ENCODE data around the gene SSC5D.
A peak's percentile ranks its signal among the peaks of the same experiment; 100 is the strongest.
"Not testable (repeated sequence)": the region's sequence is repeated elsewhere in the genome, so short reads cannot be mapped to it uniquely, and the experiment has no call there.

SSC5D gene

GRCh38 chr19:55447421-55448174 lies 40.6 kb upstream of the SSC5D start:
- H3K27me3 ChIP-seq (ENCODE audit: control insufficient read depth in 1 of 2, insufficient read depth in 2 of 2, low read length in 2 of 2): peaks cover 47 to 68% of the 10 kb centered on the region in 2 donors
- peaks cover 6% of the 10 kb centered on the region for H3K4me1 ChIP-seq (ENCODE audit: insufficient read depth, low read length)
- H3K9ac ChIP-seq (ENCODE audit: low read length): no peak overlapping the region
- H3K9me3 ChIP-seq (ENCODE audit: low read length): no peaks in the 10 kb centered on the region
- H3K4me3 ChIP-seq (ENCODE audit: low read depth in 1 of 2, low read length in 2 of 2): no peak overlapping the region
- no peak overlapping the region for H3K27ac ChIP-seq (ENCODE audit: low read depth, low read length)
- H3K36me3 ChIP-seq (ENCODE audit: insufficient read depth, low read length): no peaks in the 10 kb centered on the region

DNA sequence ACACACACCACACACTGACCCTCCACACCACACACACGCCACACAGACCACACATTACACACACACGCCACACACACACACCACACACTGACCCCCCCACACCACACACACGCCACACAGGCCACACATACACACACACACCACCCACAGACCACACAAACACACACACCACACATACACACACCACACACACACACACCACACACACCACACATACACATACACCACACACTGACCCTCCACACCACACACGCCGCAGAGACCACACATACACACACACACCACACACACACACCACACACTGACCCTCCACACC lies 40.1 kb upstream of the SSC5D start:
- H3K27me3 ChIP-seq (ENCODE audit: control insufficient read depth in 1 of 2, insufficient read depth in 2 of 2, low read length in 2 of 2): peaks cover 47 to 68% of the 10 kb centered on the region in 2 donors
- H3K9me3 ChIP-seq (ENCODE audit: low read length); H3K36me3 ChIP-seq (ENCODE audit: insufficient read depth, low read length); H3K4me3 ChIP-seq (ENCODE audit: low read depth in 1 of 2, low read length in 2 of 2); H3K27ac ChIP-seq (ENCODE audit: low read depth, low read length); H3K9ac ChIP-seq (ENCODE audit: low read length); H3K4me1 ChIP-seq (ENCODE audit: insufficient read depth, low read length): not testable (repeated sequence)

- no peak overlapping the region for H3K4me3 ChIP-seq (ENCODE audit: low read depth in 1 of 2, low read length in 2 of 2)
- H3K27me3 ChIP-seq (ENCODE audit: control insufficient read depth in 1 of 2, insufficient read depth in 2 of 2, low read length in 2 of 2): peaks cover 41 to 55% of the 10 kb centered on the region in 2 donors
- H3K9ac ChIP-seq (ENCODE audit: low read length): no peak overlapping the region
- no peaks in the 10 kb centered on the region for H3K9me3 ChIP-seq (ENCODE audit: low read length)
- H3K36me3 ChIP-seq (ENCODE audit: insufficient read depth, low read length): peaks cover 4% of the 10 kb centered on the region
- no peak overlapping the region for H3K27ac ChIP-seq (ENCODE audit: low read depth, low read length)
- H3K4me1 ChIP-seq (ENCODE audit: insufficient read depth, low read length): peaks cover 6% of the 10 kb centered on the region
These were observed 38.8 kb upstream of the SSC5D start for GRCh38 chr19:55449469-55449868.

DNA sequence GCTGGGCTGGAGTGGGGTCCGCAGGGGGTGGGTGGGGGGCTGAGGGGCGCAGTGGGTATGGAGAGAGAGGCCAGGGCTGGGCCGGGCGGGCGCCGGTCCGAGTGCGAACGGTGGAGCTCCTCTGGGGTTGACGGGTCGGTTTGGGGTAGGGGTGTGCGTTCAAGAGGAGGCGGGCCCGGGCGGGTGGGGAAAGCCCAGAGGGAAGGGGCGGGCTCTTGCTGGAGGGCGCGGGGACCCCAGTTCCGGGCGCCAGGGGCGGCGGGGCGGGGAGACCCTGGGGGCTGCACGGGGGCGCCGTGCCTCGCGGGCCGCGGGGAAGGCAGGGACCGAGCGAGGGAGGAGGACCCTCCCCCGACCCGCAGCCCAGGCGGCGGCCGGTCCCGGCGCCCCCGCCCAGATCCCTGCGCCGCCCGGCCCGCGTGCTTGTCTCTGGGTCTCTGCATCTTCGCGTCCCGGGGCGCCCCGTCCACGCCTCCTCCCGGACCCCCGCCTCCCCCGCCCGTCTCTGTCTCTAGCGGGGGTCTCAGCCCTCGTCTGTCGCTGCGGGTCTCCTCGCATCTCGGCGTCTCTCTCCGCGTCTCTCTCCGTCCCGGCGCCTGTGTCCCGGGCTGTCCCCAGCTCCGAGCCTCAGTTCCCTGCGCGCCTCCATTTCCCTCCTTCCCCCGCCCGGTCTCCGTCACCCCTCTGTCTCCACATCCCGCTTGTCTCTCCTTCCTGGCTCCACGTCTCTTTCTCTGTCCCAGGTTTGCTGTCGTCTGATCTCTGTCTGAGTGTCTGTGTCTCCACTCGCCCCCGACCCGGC lies 36.9 kb upstream of the SSC5D start:
- Histone ChIP-seq H3K27ac (ENCODE audit: low read depth, low read length) (no peak overlapping the region), H3K9ac (ENCODE audit: low read length) (no peak overlapping the region), H3K4me1 (ENCODE audit: insufficient read depth, low read length) (peaks cover 6% of the 10 kb centered on the region), H3K4me3 (ENCODE audit: low read depth in 1 of 2, low read length in 2 of 2) (peak overlapping the region in 1 of 2 donors; percentile 7), H3K9me3 (ENCODE audit: low read length) (no peaks in the 10 kb centered on the region), H3K36me3 (ENCODE audit: insufficient read depth, low read length) (peaks cover 10% of the 10 kb centered on the region), H3K27me3 (ENCODE audit: control insufficient read depth in 1 of 2, insufficient read depth in 2 of 2, low read length in 2 of 2) (peaks cover 37 to 45% of the 10 kb centered on the region in 2 donors)

DNA sequence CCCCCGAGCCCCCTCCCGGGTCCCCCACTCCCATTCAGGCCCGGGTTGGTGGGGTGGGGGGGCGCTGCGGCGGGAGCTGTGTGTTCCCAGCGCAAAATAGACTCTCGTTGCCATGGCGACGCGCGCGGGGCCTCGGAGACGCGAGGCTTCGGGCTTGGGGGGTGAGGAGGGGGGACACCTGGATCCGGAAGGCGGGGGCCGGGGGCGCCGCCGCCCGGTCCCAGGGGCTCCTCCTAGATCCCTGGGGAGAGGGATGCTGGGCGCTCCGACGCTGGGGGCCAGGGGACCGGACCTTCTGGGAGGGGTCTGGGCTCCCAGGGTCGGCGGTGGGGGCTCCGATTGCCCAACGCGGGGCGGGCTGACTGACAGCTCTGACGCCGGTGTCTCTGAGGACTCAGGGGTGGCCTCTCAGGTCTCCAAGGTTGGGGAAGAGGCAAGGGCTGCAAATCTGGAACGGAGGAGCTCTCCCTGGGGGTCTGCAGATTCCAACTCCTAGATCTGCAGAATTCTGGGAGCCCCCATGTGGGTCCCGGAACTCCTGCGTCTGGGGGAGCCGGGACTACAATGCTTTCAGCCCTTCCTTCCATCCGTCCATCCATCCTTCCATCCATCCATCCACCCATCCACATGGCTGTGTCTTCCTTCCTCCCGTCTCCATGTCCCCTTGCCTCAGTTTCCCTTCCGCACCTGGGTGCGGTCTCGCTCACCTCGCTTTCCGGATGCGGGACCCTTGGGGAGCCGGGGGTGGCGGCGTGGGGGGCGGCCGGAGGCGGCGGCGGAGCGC lies 36.1 kb upstream of the SSC5D start:
- H3K27ac ChIP-seq (ENCODE audit: low read depth, low read length): no peak overlapping the region
- H3K36me3 ChIP-seq (ENCODE audit: insufficient read depth, low read length): peaks cover 10% of the 10 kb centered on the region
- no peak overlapping the region for H3K4me3 ChIP-seq (ENCODE audit: low read depth in 1 of 2, low read length in 2 of 2)
- H3K9me3 ChIP-seq (ENCODE audit: low read length): no peaks in the 10 kb centered on the region
- H3K4me1 ChIP-seq (ENCODE audit: insufficient read depth, low read length): peaks cover 6% of the 10 kb centered on the region
- peaks cover 37 to 45% of the 10 kb centered on the region in 2 donors for H3K27me3 ChIP-seq (ENCODE audit: control insufficient read depth in 1 of 2, insufficient read depth in 2 of 2, low read length in 2 of 2)
- no peak overlapping the region for H3K9ac ChIP-seq (ENCODE audit: low read length)

GRCh38 chr19:55452749-55453346 lies 35.4 kb upstream of the SSC5D start:
- Histone ChIP-seq H3K27me3 (ENCODE audit: control insufficient read depth in 1 of 2, insufficient read depth in 2 of 2, low read length in 2 of 2) (peaks cover 37 to 40% of the 10 kb centered on the region in 2 donors), H3K4me3 (ENCODE audit: low read depth in 1 of 2, low read length in 2 of 2) (no peak overlapping the region), H3K27ac (ENCODE audit: low read depth, low read length) (no peak overlapping the region), H3K36me3 (ENCODE audit: insufficient read depth, low read length) (peaks cover 10% of the 10 kb centered on the region), H3K4me1 (ENCODE audit: insufficient read depth, low read length) (peaks cover 6% of the 10 kb centered on the region), H3K9me3 (ENCODE audit: low read length) (no peaks in the 10 kb centered on the region), H3K9ac (ENCODE audit: low read length) (no peak overlapping the region)

DNA sequence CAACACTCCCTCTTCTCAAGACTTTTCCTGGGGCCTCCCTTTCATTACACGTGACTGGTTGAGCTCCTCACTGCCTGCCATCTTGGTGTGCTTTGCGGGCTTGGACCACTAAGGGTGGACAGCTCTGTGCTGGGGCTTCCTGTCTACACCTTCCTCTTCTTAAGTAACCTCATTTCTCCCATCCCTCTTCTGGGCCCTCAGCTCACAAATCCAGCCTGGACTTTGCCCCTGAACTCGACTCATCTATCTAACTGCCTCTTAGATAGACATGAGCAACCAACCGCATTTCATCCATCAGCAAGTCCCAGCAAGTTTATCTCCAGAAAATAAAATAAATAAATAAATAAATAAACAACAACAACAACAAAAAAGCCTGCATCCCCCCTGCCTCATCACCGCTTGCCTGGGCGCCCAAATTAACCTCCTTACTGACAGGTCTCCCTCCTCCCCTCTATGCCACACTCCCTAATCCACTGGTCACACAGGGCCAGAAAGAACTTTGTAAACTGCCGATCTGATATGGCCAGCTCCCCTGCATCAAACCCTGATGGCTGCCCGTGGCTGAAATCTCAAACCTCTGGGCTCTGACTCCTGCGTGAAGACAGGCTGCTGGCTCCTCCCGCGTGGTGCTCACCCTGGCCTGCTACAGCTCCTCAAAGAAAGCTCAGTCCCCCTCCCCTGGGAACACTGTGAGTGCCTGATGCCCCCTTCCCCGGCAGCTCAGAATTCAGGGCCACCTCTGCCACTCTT lies 34.5 kb upstream of the SSC5D start:
- Histone ChIP-seq H3K36me3 (ENCODE audit: insufficient read depth, low read length) (peaks cover 10% of the 10 kb centered on the region), H3K27me3 (ENCODE audit: control insufficient read depth in 1 of 2, insufficient read depth in 2 of 2, low read length in 2 of 2) (peaks cover 30 to 40% of the 10 kb centered on the region in 2 donors), H3K9me3 (ENCODE audit: low read length) (no peaks in the 10 kb centered on the region), H3K4me1 (ENCODE audit: insufficient read depth, low read length) (peaks cover 6% of the 10 kb centered on the region), H3K4me3 (ENCODE audit: low read depth in 1 of 2, low read length in 2 of 2) (no peak overlapping the region), H3K9ac (ENCODE audit: low read length) (no peak overlapping the region), H3K27ac (ENCODE audit: low read depth, low read length) (no peak overlapping the region)

DNA sequence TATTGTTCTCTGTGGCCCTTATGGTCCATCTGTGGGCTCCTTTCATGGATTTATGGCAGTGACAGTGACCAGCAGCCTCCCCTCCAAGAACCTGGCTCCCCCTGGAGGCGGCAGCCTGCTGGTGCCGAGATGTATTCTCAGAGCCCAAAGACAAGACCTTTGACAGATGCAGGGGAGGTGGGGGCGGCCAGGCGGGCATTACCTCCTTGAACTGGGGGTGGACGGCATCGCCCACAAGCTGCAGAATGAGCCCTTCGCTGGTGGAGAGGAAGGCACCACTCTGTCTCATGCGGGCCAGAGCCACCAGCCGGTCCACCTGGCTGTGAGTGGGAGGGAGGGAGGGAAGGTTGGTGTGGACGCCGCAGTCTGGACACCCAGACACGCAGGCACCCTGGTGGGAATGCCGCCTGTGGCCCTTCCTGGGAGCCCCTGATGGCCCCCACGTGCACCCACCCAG lies 33.4 kb upstream of the SSC5D start:
- H3K4me3 ChIP-seq (ENCODE audit: low read depth in 1 of 2, low read length in 2 of 2): no peak overlapping the region
- H3K9ac ChIP-seq (ENCODE audit: low read length): no peak overlapping the region
- H3K27ac ChIP-seq (ENCODE audit: low read depth, low read length): no peak overlapping the region
- peaks cover 19 to 28% of the 10 kb centered on the region in 2 donors for H3K27me3 ChIP-seq (ENCODE audit: control insufficient read depth in 1 of 2, insufficient read depth in 2 of 2, low read length in 2 of 2)
- H3K36me3 ChIP-seq (ENCODE audit: insufficient read depth, low read length): peaks cover 10% of the 10 kb centered on the region
- peaks cover 11% of the 10 kb centered on the region for H3K4me1 ChIP-seq (ENCODE audit: insufficient read depth, low read length)
- no peaks in the 10 kb centered on the region for H3K9me3 ChIP-seq (ENCODE audit: low read length)

- Histone ChIP-seq H3K36me3 (ENCODE audit: insufficient read depth, low read length) (peaks cover 10% of the 10 kb centered on the region), H3K27ac (ENCODE audit: low read depth, low read length) (no peak overlapping the region), H3K4me1 (ENCODE audit: insufficient read depth, low read length) (peaks cover 18% of the 10 kb centered on the region), H3K9ac (ENCODE audit: low read length) (no peak overlapping the region), H3K27me3 (ENCODE audit: control insufficient read depth in 1 of 2, insufficient read depth in 2 of 2, low read length in 2 of 2) (peaks cover 11 to 19% of the 10 kb centered on the region in 2 donors), H3K9me3 (ENCODE audit: low read length) (no peaks in the 10 kb centered on the region), H3K4me3 (ENCODE audit: low read depth in 1 of 2, low read length in 2 of 2) (no peak overlapping the region)
These were observed 32.5 kb upstream of the SSC5D start for GRCh38 chr19:55455576-55456235.

DNA sequence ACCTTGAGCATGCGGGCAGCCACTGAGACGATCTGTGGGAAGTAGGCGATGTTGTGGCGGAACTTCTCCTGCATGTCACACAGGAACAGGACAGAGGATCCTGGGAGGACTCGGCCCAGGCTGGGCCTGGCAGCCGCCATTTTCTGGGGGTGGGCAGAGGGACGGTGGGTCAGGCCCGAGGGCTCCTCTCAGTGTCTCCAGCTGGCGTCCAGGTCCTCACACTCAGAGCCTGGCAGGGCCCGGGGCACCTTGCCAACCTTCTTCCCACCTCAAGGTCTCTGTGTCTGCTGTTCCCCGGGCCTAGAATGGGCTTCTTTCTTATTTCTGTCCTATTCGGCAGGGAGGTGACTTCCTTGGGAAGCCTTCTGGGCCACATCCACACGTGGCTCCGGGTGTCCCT lies 31.9 kb upstream of the SSC5D start:
- Histone ChIP-seq H3K4me1 (ENCODE audit: insufficient read depth, low read length) (peaks cover 18% of the 10 kb centered on the region), H3K27me3 (ENCODE audit: control insufficient read depth in 1 of 2, insufficient read depth in 2 of 2, low read length in 2 of 2) (peaks cover 10 to 16% of the 10 kb centered on the region in 2 donors), H3K4me3 (ENCODE audit: low read depth in 1 of 2, low read length in 2 of 2) (no peak overlapping the region), H3K27ac (ENCODE audit: low read depth, low read length) (no peak overlapping the region), H3K36me3 (ENCODE audit: insufficient read depth, low read length) (peaks cover 10% of the 10 kb centered on the region), H3K9ac (ENCODE audit: low read length) (no peak overlapping the region), H3K9me3 (ENCODE audit: low read length) (no peaks in the 10 kb centered on the region)
